Measurements from ENCODE around the gene UIMC1.

Gene UIMC1

GRCh38 chr5:176948458-176948857 lies 58.1 kb downstream of the UIMC1 start:
- H3K36me3 ChIP-seq (ENCODE audit: control insufficient read depth, insufficient read depth, low read length), result peaks cover 9% of the 10 kb centered on the region
- H3K4me3 ChIP-seq (replicated peaks; ENCODE audit: low read depth, low read length), result no peak overlapping the region
- no peaks in the 10 kb centered on the region for H3K27me3 ChIP-seq (replicated peaks; ENCODE audit: control insufficient read depth, insufficient read depth, low read length)
- TF ChIP-seq CTCF (IDR thresholded peaks at IDR 0.05; ENCODE audit: insufficient read depth, low read length, poor library complexity, severe bottlenecking), result no peak
- no peak for DNase-seq (ENCODE audit: extremely low read depth, insufficient read length)

- Histone ChIP-seq H3K27me3 (replicated peaks; ENCODE audit: control insufficient read depth, insufficient read depth, low read length) (no peaks in the 10 kb centered on the region), H3K4me3 (replicated peaks; ENCODE audit: low read depth, low read length) (no peak overlapping the region), H3K36me3 (ENCODE audit: control insufficient read depth, insufficient read depth, low read length) (peaks cover 8% of the 10 kb centered on the region)
- no peak for DNase-seq (ENCODE audit: extremely low read depth, insufficient read length)
- no peak for TF ChIP-seq CTCF (IDR thresholded peaks at IDR 0.05; ENCODE audit: insufficient read depth, low read length, poor library complexity, severe bottlenecking)
Measured at GRCh38 chr5:176947847-176948246, 58.7 kb downstream of the UIMC1 start.

GRCh38 chr5:176944268-176944667 lies 62.3 kb downstream of the UIMC1 start:
- H3K36me3 ChIP-seq (ENCODE audit: control insufficient read depth, insufficient read depth, low read length), result peaks cover 6% of the 10 kb centered on the region
- no peak overlapping the region for H3K4me3 ChIP-seq (replicated peaks; ENCODE audit: low read depth, low read length)
- DNase-seq (ENCODE audit: extremely low read depth, insufficient read length), result no peak
- no peaks in the 10 kb centered on the region for H3K27me3 ChIP-seq (replicated peaks; ENCODE audit: control insufficient read depth, insufficient read depth, low read length)
- TF ChIP-seq CTCF (IDR thresholded peaks at IDR 0.05; ENCODE audit: insufficient read depth, low read length, poor library complexity, severe bottlenecking), result no peak

GRCh38 chr5:176943816-176944215 lies 62.8 kb downstream of the UIMC1 start:
- no peak for DNase-seq (ENCODE audit: extremely low read depth, insufficient read length)
- no peak for TF ChIP-seq CTCF (IDR thresholded peaks at IDR 0.05; ENCODE audit: insufficient read depth, low read length, poor library complexity, severe bottlenecking)
- Histone ChIP-seq H3K36me3 (ENCODE audit: control insufficient read depth, insufficient read depth, low read length) (peaks cover 6% of the 10 kb centered on the region), H3K27me3 (replicated peaks; ENCODE audit: control insufficient read depth, insufficient read depth, low read length) (no peaks in the 10 kb centered on the region), H3K4me3 (replicated peaks; ENCODE audit: low read depth, low read length) (no peak overlapping the region)

GRCh38 chr5:176941951-176942350 lies 64.6 kb downstream of the UIMC1 start:
- H3K4me3 ChIP-seq (replicated peaks; ENCODE audit: low read depth, low read length), result no peak overlapping the region
- DNase-seq (ENCODE audit: extremely low read depth, insufficient read length), result no peak
- TF ChIP-seq CTCF (IDR thresholded peaks at IDR 0.05; ENCODE audit: insufficient read depth, low read length, poor library complexity, severe bottlenecking), result no peak
- peaks cover 12% of the 10 kb centered on the region for H3K36me3 ChIP-seq (ENCODE audit: control insufficient read depth, insufficient read depth, low read length)
- H3K27me3 ChIP-seq (replicated peaks; ENCODE audit: control insufficient read depth, insufficient read depth, low read length), result no peaks in the 10 kb centered on the region

GRCh38 chr5:176938472-176938871 lies 68.1 kb downstream of the UIMC1 start:
- H3K4me3 ChIP-seq (replicated peaks; ENCODE audit: low read depth, low read length), result no peak overlapping the region
- no peaks in the 10 kb centered on the region for H3K27me3 ChIP-seq (replicated peaks; ENCODE audit: control insufficient read depth, insufficient read depth, low read length)
- DNase-seq (ENCODE audit: extremely low read depth, insufficient read length), result no peak
- peaks cover 15% of the 10 kb centered on the region for H3K36me3 ChIP-seq (ENCODE audit: control insufficient read depth, insufficient read depth, low read length)
- no peak for TF ChIP-seq CTCF (IDR thresholded peaks at IDR 0.05; ENCODE audit: insufficient read depth, low read length, poor library complexity, severe bottlenecking)
